ENCODE results near the gene NSL1.

DNA sequence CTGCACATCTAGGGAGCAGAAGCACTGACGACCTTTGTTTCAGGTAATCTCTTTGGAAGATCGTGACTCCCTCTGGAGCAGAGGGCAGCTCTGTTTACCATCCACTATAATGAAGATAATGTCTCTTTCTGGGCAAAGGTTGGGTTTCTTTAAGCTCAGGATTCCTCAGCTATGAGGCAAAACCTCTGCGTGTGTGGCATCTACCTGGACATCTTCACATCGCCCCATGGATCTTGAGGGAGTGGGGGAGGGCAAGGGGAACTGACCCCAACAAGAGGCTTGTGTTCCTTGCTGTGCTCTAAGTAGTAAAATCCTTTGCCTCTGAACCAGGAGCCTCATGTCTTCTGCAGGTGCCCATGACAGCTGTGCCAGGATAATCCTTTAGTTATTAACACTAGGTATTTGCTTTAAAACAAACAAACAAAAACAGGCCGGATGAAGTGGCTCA is 36.3 kb upstream of the NSL1 start:
- TF ChIP-seq, protein P1, sequence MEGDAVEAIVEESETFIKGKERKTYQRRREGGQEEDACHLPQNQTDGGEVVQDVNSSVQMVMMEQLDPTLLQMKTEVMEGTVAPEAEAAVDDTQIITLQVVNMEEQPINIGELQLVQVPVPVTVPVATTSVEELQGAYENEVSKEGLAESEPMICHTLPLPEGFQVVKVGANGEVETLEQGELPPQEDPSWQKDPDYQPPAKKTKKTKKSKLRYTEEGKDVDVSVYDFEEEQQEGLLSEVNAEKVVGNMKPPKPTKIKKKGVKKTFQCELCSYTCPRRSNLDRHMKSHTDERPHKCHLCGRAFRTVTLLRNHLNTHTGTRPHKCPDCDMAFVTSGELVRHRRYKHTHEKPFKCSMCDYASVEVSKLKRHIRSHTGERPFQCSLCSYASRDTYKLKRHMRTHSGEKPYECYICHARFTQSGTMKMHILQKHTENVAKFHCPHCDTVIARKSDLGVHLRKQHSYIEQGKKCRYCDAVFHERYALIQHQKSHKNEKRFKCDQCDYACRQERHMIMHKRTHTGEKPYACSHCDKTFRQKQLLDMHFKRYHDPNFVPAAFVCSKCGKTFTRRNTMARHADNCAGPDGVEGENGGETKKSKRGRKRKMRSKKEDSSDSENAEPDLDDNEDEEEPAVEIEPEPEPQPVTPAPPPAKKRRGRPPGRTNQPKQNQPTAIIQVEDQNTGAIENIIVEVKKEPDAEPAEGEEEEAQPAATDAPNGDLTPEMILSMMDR (IDR thresholded peaks at IDR 0.05; ENCODE audit: borderline replicate concordance, extremely low read depth, low read length, poor library complexity, severe bottlenecking), result no peak
- TF ChIP-seq EZH2 (IDR thresholded peaks at IDR 0.05; ENCODE audit: borderline replicate concordance, low read depth, low read length, severe bottlenecking), result no peak
